Keratinocyte (primary cell): ENCODE data around the gene PAMR1. TPM values are rescaled to one million over a fixed set of nuclear protein-coding genes. Genes with fewer than 3 reads are reported as not detected.

Source experiments
- DNase-seq: peaks from one replicate; pipeline ENCODE4 v3.0.0-alpha.2; 2011; ENCODE audit warnings: low read depth, missing footprints, low spot score
- FAIRE-seq: peaks from 2 replicates; lab custom pipeline; 2011; peaks lifted over from hg19 to GRCh38; lab: Jason Lieb, UNC
- H2AFZ ChIP-seq: 2 replicates; pipeline ENCODE4 v1.6.0; 2012; ENCODE audit warnings: low read length, control low read depth, inconsistent platforms; ENCODE audit not compliant: control insufficient read depth
- H3K27ac ChIP-seq: 2 replicates; pipeline ENCODE4 v1.5.1; 2011; ENCODE audit warnings: low read length; ENCODE audit not compliant: control insufficient read depth, insufficient read depth
- H3K27me3 ChIP-seq: 3 replicates; pipeline ENCODE4 v1.6.0; 2011; ENCODE audit warnings: low read length; ENCODE audit not compliant: control insufficient read depth, insufficient read depth; ENCODE audit errors: extremely low read depth
- H3K36me3 ChIP-seq, 2 experiments: 2 replicates in 1 of 2; 3 replicates in 1 of 2; pipeline ENCODE4 v1.5.1; 2011; ENCODE audit warnings: low read length in 2 of 2, mild to moderate bottlenecking in 1 of 2; ENCODE audit not compliant: control insufficient read depth in 2 of 2, insufficient read depth in 2 of 2; ENCODE audit errors: extremely low read depth in 1 of 2
- H3K4me1 ChIP-seq: 3 replicates; pipeline ENCODE4 v1.5.1; 2011; ENCODE audit warnings: low read length; ENCODE audit not compliant: control insufficient read depth, insufficient read depth; ENCODE audit errors: extremely low read depth
- H3K4me2 ChIP-seq: 3 replicates; pipeline ENCODE4 v1.6.0; 2011; ENCODE audit warnings: low read depth, low read length; ENCODE audit not compliant: control insufficient read depth, insufficient read depth; ENCODE audit errors: extremely low read depth
- H3K4me3 ChIP-seq, 3 experiments: fragments of 200-600 bp in 1 of 3; sonication (generic) in 1 of 3; 2 replicates in 2 of 3; 3 replicates in 1 of 3; pipeline ENCODE4 v1.5.1; 2011 to 2016; ENCODE audit warnings: low read length in 3 of 3, mild to moderate bottlenecking in 3 of 3, control low read depth in 2 of 3, inconsistent platforms in 1 of 3, low read depth in 1 of 3, mixed read lengths in 1 of 3, mixed run types in 1 of 3, moderate library complexity in 1 of 3; ENCODE audit not compliant: control insufficient read depth in 2 of 3, insufficient read depth in 2 of 3; ENCODE audit errors: extremely low read depth in 1 of 3
- H3K79me2 ChIP-seq: 2 replicates; pipeline ENCODE4 v1.6.0; 2012; ENCODE audit warnings: low read length; ENCODE audit not compliant: control insufficient read depth, insufficient read depth
- H3K9ac ChIP-seq: 3 replicates; pipeline ENCODE4 v1.6.0; 2011; ENCODE audit warnings: low read length; ENCODE audit not compliant: control insufficient read depth, insufficient read depth; ENCODE audit errors: extremely low read depth
- H3K9me1 ChIP-seq: 3 replicates; pipeline ENCODE4 v1.6.0; 2011; ENCODE audit warnings: low read length; ENCODE audit not compliant: control insufficient read depth, insufficient read depth; ENCODE audit errors: extremely low read depth
- H3K9me3 ChIP-seq: 2 replicates; pipeline ENCODE4 v1.5.1; 2012; ENCODE audit warnings: low read depth, low read length; ENCODE audit not compliant: control insufficient read depth
- H4K20me1 ChIP-seq: 3 replicates; pipeline ENCODE4 v1.6.0; 2011; ENCODE audit warnings: low read length; ENCODE audit not compliant: control insufficient read depth, insufficient read depth; ENCODE audit errors: extremely low read depth
- CTCF ChIP-seq, 3 experiments: IDR thresholded peaks in 1 of 3; conservative IDR thresholded peaks in 1 of 3; optimal IDR thresholded peaks in 1 of 3; 2 replicates in 2 of 3; 3 replicates in 1 of 3; pipeline versions ENCODE3 to v1.5.1; 2011; ENCODE audit warnings: low read length in 3 of 3, mild to moderate bottlenecking in 3 of 3, moderate library complexity in 2 of 3, control low read depth in 1 of 3, inconsistent platforms in 1 of 3; ENCODE audit not compliant: insufficient read depth in 2 of 3; ENCODE audit errors: extremely low read depth in 1 of 3
- EZH2 ChIP-seq: IDR thresholded peaks from one replicate; pipeline ENCODE4 v1.6.1; 2012; ENCODE audit warnings: inconsistent platforms, mild to moderate bottlenecking, low read length, moderate library complexity
- dilution Hi-C: fragments of 300-500 bp; cut with MboI; formaldehyde crosslinking; loops from one replicate; pipeline ENCODE4 v1.7.0; 2020; ENCODE audit warnings: low sequenced_read_pairs; ENCODE audit not compliant: extremely low pct_ligation_motif_present
- polyA plus RNA-seq, 5 experiments: library from polyadenylated mRNA; depleted of rRNA in 3 of 5; stranded (reverse) in 3 of 5; stranded (forward) in 1 of 5; unstranded in 1 of 5; fragments of >200 nt; gene quantifications; 1 replicate in 1 of 5; 2 replicates in 3 of 5; 3 replicates in 1 of 5; pipeline versions ENCODE4 v1.2.1 to v1.2.3, GENCODE V29; 2011 to 2012; ENCODE audit warnings: missing spikeins in 2 of 5, low read depth in 1 of 5, low replicate concordance in 1 of 5

Gene PAMR1
- polyA plus RNA-seq, 1 donor (not counting 4 experiments of a cell fraction or from before 2014, with no cell fraction given): 4.1 TPM

- TF ChIP-seq CTCF (optimal IDR thresholded peaks at IDR 0.05 in 1 of 3, IDR thresholded peaks at IDR 0.05 in 1 of 3, conservative IDR thresholded peaks at IDR 0.05 in 1 of 3; ENCODE audit: extremely low read depth in 1 of 3, insufficient read depth in 2 of 3, low read length in 3 of 3) (no peak), EZH2 (no peak)
- FAIRE-seq (no peak), DNase-seq (no peak)
- peaks cover 23% of the 10 kb centered on the region for H3K4me1 ChIP-seq
- dilution Hi-C loops: no loop called here
- H3K9me1 ChIP-seq: no peaks in the 10 kb centered on the region
- H4K20me1 ChIP-seq: no peaks in the 10 kb centered on the region
- H3K4me2 ChIP-seq: no peak overlapping the region
- no peaks in the 10 kb centered on the region for H3K27me3 ChIP-seq
- H2AFZ ChIP-seq: no peak overlapping the region
- H3K9ac ChIP-seq: no peak overlapping the region
- H3K4me3 ChIP-seq: no peak overlapping the region
- no peak overlapping the region for H3K27ac ChIP-seq
- H3K79me2 ChIP-seq: no peaks in the 10 kb centered on the region
- no peaks in the 10 kb centered on the region for H3K9me3 ChIP-seq
- H3K36me3 ChIP-seq: no peaks in the 10 kb centered on the region
These were observed 38.2 kb upstream of the PAMR1 start for GRCh38 chr11:35563484-35564244.

GRCh38 chr11:35559949-35560348 lies 34.5 kb upstream of the PAMR1 start:
- FAIRE-seq: peak; percentile 78
- H3K27ac ChIP-seq: no peak overlapping the region
- dilution Hi-C loops: no loop called here

More at GRCh38 chr11:35559949-35560348, 34.5 kb upstream of the PAMR1 start:
- DNase-seq: no peak
- H3K27me3 ChIP-seq: no peaks in the 10 kb centered on the region
- no peak overlapping the region for H3K9ac ChIP-seq
- TF ChIP-seq EZH2 (no peak), CTCF (optimal IDR thresholded peaks at IDR 0.05 in 1 of 3, IDR thresholded peaks at IDR 0.05 in 1 of 3, conservative IDR thresholded peaks at IDR 0.05 in 1 of 3; ENCODE audit: extremely low read depth in 1 of 3, insufficient read depth in 2 of 3, low read length in 3 of 3) (peak in 2 of 3 experiments; percentile 22 to 39)
- no peaks in the 10 kb centered on the region for H3K79me2 ChIP-seq
- H4K20me1 ChIP-seq: no peaks in the 10 kb centered on the region
- H3K9me1 ChIP-seq: no peaks in the 10 kb centered on the region
- no peak overlapping the region for H3K4me3 ChIP-seq
- peak overlapping the region; percentile 32 for H3K4me2 ChIP-seq
- H2AFZ ChIP-seq: peak overlapping the region; percentile 56
- H3K9me3 ChIP-seq: no peaks in the 10 kb centered on the region
- no peaks in the 10 kb centered on the region for H3K36me3 ChIP-seq
- H3K4me1 ChIP-seq: peaks cover 6% of the 10 kb centered on the region
